ENCODE results near the gene CDK14. TPM values are rescaled to one million over a fixed set of nuclear protein-coding genes. Genes with fewer than 3 reads are reported as not detected.

The CDK14 gene
- polyA plus RNA-seq, 1 donor from 2014 or later = 25.1 TPM

GRCh38 chr7:90900628-90901356, 304.7 kb downstream of the CDK14 start:
- Histone ChIP-seq H3K4me3 (ENCODE audit: low read length) (no peak overlapping the region), H3K4me2 (ENCODE audit: low read length) (no peak overlapping the region), H3K36me3 (ENCODE audit: insufficient read depth, low read length) (no peaks in the 10 kb centered on the region), H3K9me2 (ENCODE audit: insufficient read depth, low read length) (no peaks in the 10 kb centered on the region), H3K79me2 (replicated peaks; ENCODE audit: insufficient read depth, low read length) (no peaks in the 10 kb centered on the region), H4K20me1 (ENCODE audit: insufficient read depth) (no peaks in the 10 kb centered on the region), H3K27me3 (ENCODE audit: insufficient read depth, low read depth, low read length) (no peaks in the 10 kb centered on the region), H3K9me3 (ENCODE audit: low read length) (no peaks in the 10 kb centered on the region), H3K9ac (ENCODE audit: low read length) (no peak overlapping the region), H3F3A (ENCODE audit: insufficient read depth, low read length, poor library complexity, severe bottlenecking) (no peaks in the 10 kb centered on the region), H2AFZ (ENCODE audit: low read depth, low read length) (no peak overlapping the region), H3K27ac (ENCODE audit: low read length) (no peak overlapping the region)
- TF ChIP-seq MXI1 (conservative IDR thresholded peaks at IDR 0.05; ENCODE audit: poor library complexity, severe bottlenecking) = no peak

- no peak overlapping the region for H3K9ac ChIP-seq (ENCODE audit: low read length)
- TF ChIP-seq RAD21 (conservative IDR thresholded peaks at IDR 0.05) (no peak), MXI1 (conservative IDR thresholded peaks at IDR 0.05; ENCODE audit: poor library complexity, severe bottlenecking) (no peak)
These were observed 307.7 kb downstream of the CDK14 start for GRCh38 chr7:90903841-90904240.

GRCh38 chr7:90910136-90910535, 314.0 kb downstream of the CDK14 start:
- Histone ChIP-seq H3F3A (ENCODE audit: insufficient read depth, low read length, poor library complexity, severe bottlenecking) (no peaks in the 10 kb centered on the region), H3K4me3 (ENCODE audit: low read length) (no peak overlapping the region), H3K79me2 (replicated peaks; ENCODE audit: insufficient read depth, low read length) (no peaks in the 10 kb centered on the region), H3K27me3 (ENCODE audit: insufficient read depth, low read depth, low read length) (no peaks in the 10 kb centered on the region), H3K27ac (ENCODE audit: low read length) (no peak overlapping the region), H2AFZ (ENCODE audit: low read depth, low read length) (no peak overlapping the region), H4K20me1 (ENCODE audit: insufficient read depth) (no peaks in the 10 kb centered on the region), H3K9me3 (ENCODE audit: low read length) (no peaks in the 10 kb centered on the region), H3K4me2 (ENCODE audit: low read length) (no peak overlapping the region), H3K9ac (ENCODE audit: low read length) (no peak overlapping the region), H3K36me3 (ENCODE audit: insufficient read depth, low read length) (no peaks in the 10 kb centered on the region), H3K9me2 (ENCODE audit: insufficient read depth, low read length) (no peaks in the 10 kb centered on the region)
- peak; percentile 2 for TF ChIP-seq EP300 (conservative IDR thresholded peaks at IDR 0.05; ENCODE audit: poor library complexity, severe bottlenecking)
- TF ChIP-seq, protein P1, sequence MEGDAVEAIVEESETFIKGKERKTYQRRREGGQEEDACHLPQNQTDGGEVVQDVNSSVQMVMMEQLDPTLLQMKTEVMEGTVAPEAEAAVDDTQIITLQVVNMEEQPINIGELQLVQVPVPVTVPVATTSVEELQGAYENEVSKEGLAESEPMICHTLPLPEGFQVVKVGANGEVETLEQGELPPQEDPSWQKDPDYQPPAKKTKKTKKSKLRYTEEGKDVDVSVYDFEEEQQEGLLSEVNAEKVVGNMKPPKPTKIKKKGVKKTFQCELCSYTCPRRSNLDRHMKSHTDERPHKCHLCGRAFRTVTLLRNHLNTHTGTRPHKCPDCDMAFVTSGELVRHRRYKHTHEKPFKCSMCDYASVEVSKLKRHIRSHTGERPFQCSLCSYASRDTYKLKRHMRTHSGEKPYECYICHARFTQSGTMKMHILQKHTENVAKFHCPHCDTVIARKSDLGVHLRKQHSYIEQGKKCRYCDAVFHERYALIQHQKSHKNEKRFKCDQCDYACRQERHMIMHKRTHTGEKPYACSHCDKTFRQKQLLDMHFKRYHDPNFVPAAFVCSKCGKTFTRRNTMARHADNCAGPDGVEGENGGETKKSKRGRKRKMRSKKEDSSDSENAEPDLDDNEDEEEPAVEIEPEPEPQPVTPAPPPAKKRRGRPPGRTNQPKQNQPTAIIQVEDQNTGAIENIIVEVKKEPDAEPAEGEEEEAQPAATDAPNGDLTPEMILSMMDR (IDR thresholded peaks at IDR 0.05; ENCODE audit: poor library complexity, severe bottlenecking) = no peak

More at GRCh38 chr7:90903841-90904240, 307.7 kb downstream of the CDK14 start:
- H3K36me3 ChIP-seq (ENCODE audit: insufficient read depth, low read length) = no peaks in the 10 kb centered on the region
- H2AFZ ChIP-seq (ENCODE audit: low read depth, low read length) = no peak overlapping the region
- no peaks in the 10 kb centered on the region for H3K27me3 ChIP-seq (ENCODE audit: insufficient read depth, low read depth, low read length)
- H3K27ac ChIP-seq (ENCODE audit: low read length) = no peak overlapping the region
- no peaks in the 10 kb centered on the region for H3K9me3 ChIP-seq (ENCODE audit: low read length)
- no peaks in the 10 kb centered on the region for H3F3A ChIP-seq (ENCODE audit: insufficient read depth, low read length, poor library complexity, severe bottlenecking)
- H3K9me2 ChIP-seq (ENCODE audit: insufficient read depth, low read length) = no peaks in the 10 kb centered on the region
- no peak overlapping the region for H3K4me3 ChIP-seq (ENCODE audit: low read length)
- H4K20me1 ChIP-seq (ENCODE audit: insufficient read depth) = no peaks in the 10 kb centered on the region
- no peaks in the 10 kb centered on the region for H3K79me2 ChIP-seq (replicated peaks; ENCODE audit: insufficient read depth, low read length)
- no peak overlapping the region for H3K4me2 ChIP-seq (ENCODE audit: low read length)

- no peak overlapping the region for H3K27ac ChIP-seq (ENCODE audit: low read length)
These were observed 320.2 kb downstream of the CDK14 start for GRCh38 chr7:90916319-90916718.

More at GRCh38 chr7:90916319-90916718, 320.2 kb downstream of the CDK14 start:
- Histone ChIP-seq H3K9me3 (ENCODE audit: low read length) (no peaks in the 10 kb centered on the region), H3F3A (ENCODE audit: insufficient read depth, low read length, poor library complexity, severe bottlenecking) (no peaks in the 10 kb centered on the region), H3K4me3 (ENCODE audit: low read length) (no peak overlapping the region), H3K9ac (ENCODE audit: low read length) (no peak overlapping the region), H2AFZ (ENCODE audit: low read depth, low read length) (no peak overlapping the region), H3K4me2 (ENCODE audit: low read length) (no peak overlapping the region), H3K79me2 (replicated peaks; ENCODE audit: insufficient read depth, low read length) (no peaks in the 10 kb centered on the region), H4K20me1 (ENCODE audit: insufficient read depth) (no peaks in the 10 kb centered on the region), H3K27me3 (ENCODE audit: insufficient read depth, low read depth, low read length) (no peaks in the 10 kb centered on the region), H3K9me2 (ENCODE audit: insufficient read depth, low read length) (no peaks in the 10 kb centered on the region), H3K36me3 (ENCODE audit: insufficient read depth, low read length) (no peaks in the 10 kb centered on the region)
- TF ChIP-seq TAF1 (IDR thresholded peaks at IDR 0.05; ENCODE audit: low read depth) = no peak
- no peak for TF ChIP-seq EP300 (conservative IDR thresholded peaks at IDR 0.05; ENCODE audit: poor library complexity, severe bottlenecking)
- TF ChIP-seq EZH2 (IDR thresholded peaks at IDR 0.05; ENCODE audit: borderline replicate concordance, insufficient read depth, low read length, poor library complexity, severe bottlenecking) = no peak
- TF ChIP-seq SMC3 (conservative IDR thresholded peaks at IDR 0.05; ENCODE audit: poor library complexity) = no peak
